Measurements from ENCODE around the gene OSGIN1. TPM values are rescaled to one million over a fixed set of nuclear protein-coding genes. Genes with fewer than 3 reads are reported as not detected.

OSGIN1 gene
- total RNA-seq, 2 experiments from 2014 or later, result 0.48 to 0.88 TPM

GRCh38 chr16:83983491-83983890, 30.5 kb downstream of the OSGIN1 start:
- Mint-ChIP-seq H3K4me3 (no peak overlapping the region), H3K36me3 (ENCODE audit: low read depth) (no peaks in the 10 kb centered on the region), H3K27ac (no peak overlapping the region), H3K9me3 (peaks cover 6% of the 10 kb centered on the region), H3K4me1 (no peaks in the 10 kb centered on the region), H3K27me3 (peaks cover 3% of the 10 kb centered on the region)
- CTCF ChIA-PET, result interaction anchor here (0.7 kb wide), 1 partner anchor 104 kb away, joined by 3 read pairs; no protein-coding TSS in a partner anchor
- POLR2A ChIA-PET, result no interaction called here
- DNase-seq, result no peak

- Mint-ChIP-seq H3K36me3 (ENCODE audit: low read depth) (no peaks in the 10 kb centered on the region), H3K27me3 (peaks cover 13% of the 10 kb centered on the region), H3K9me3 (no peaks in the 10 kb centered on the region), H3K4me3 (no peak overlapping the region), H3K4me1 (no peaks in the 10 kb centered on the region), H3K27ac (no peak overlapping the region)
- DNase-seq, result no peak
- CTCF ChIA-PET, result interaction anchor here (1.0 kb wide), 1 partner anchor 198 kb away, joined by 3 read pairs; the partner anchor contains the start of gene TAF1C
- POLR2A ChIA-PET, result no interaction called here
Measured at GRCh38 chr16:83989300-83989699, 36.3 kb downstream of the OSGIN1 start.

GRCh38 chr16:83990492-83990891, 37.5 kb downstream of the OSGIN1 start:
- Mint-ChIP-seq H3K36me3 (ENCODE audit: low read depth) (no peaks in the 10 kb centered on the region), H3K27me3 (peaks cover 20% of the 10 kb centered on the region), H3K27ac (no peak overlapping the region), H3K9me3 (no peaks in the 10 kb centered on the region), H3K4me3 (no peak overlapping the region), H3K4me1 (no peaks in the 10 kb centered on the region)
- no peak for DNase-seq
- ChIA-PET POLR2A (no interaction called here), CTCF (no interaction called here)

GRCh38 chr16:83992624-83993023, 39.6 kb downstream of the OSGIN1 start:
- Mint-ChIP-seq H3K27me3 (peaks cover 24% of the 10 kb centered on the region), H3K9me3 (no peaks in the 10 kb centered on the region), H3K4me3 (no peak overlapping the region), H3K27ac (no peak overlapping the region), H3K36me3 (ENCODE audit: low read depth) (no peaks in the 10 kb centered on the region), H3K4me1 (no peaks in the 10 kb centered on the region)
- DNase-seq, result no peak
- ChIA-PET CTCF (no interaction called here), POLR2A (no interaction called here)

GRCh38 chr16:83994087-83994486, 41.0 kb downstream of the OSGIN1 start:
- H3K4me1 Mint-ChIP-seq, result no peaks in the 10 kb centered on the region
- no peaks in the 10 kb centered on the region for H3K36me3 Mint-ChIP-seq (ENCODE audit: low read depth)
- H3K27ac Mint-ChIP-seq, result no peak overlapping the region
- ChIA-PET POLR2A (no interaction called here), CTCF (no interaction called here)
- H3K27me3 Mint-ChIP-seq, result peaks cover 23% of the 10 kb centered on the region
- no peak for DNase-seq
- H3K4me3 Mint-ChIP-seq, result no peak overlapping the region
- H3K9me3 Mint-ChIP-seq, result no peaks in the 10 kb centered on the region

- Mint-ChIP-seq H3K4me1 (no peaks in the 10 kb centered on the region), H3K36me3 (ENCODE audit: low read depth) (no peaks in the 10 kb centered on the region), H3K9me3 (no peaks in the 10 kb centered on the region), H3K4me3 (no peak overlapping the region), H3K27ac (no peak overlapping the region), H3K27me3 (peaks cover 18% of the 10 kb centered on the region)
- ChIA-PET CTCF (no interaction called here), POLR2A (no interaction called here)
- no peak for DNase-seq
Measured at GRCh38 chr16:83994703-83995102, 41.7 kb downstream of the OSGIN1 start.

- DNase-seq, result no peak
- H3K4me1 Mint-ChIP-seq, result no peaks in the 10 kb centered on the region
- POLR2A ChIA-PET, result no interaction called here
- H3K36me3 Mint-ChIP-seq (ENCODE audit: low read depth), result no peaks in the 10 kb centered on the region
- H3K4me3 Mint-ChIP-seq, result no peak overlapping the region
- CTCF ChIA-PET, result interaction anchor here (0.5 to 1.1 kb wide), 2 partner anchors 13 to 70 kb away, joined by 3 read pairs; no protein-coding TSS in a partner anchor
- peaks cover 14% of the 10 kb centered on the region for H3K27me3 Mint-ChIP-seq
- H3K27ac Mint-ChIP-seq, result no peak overlapping the region
- H3K9me3 Mint-ChIP-seq, result no peaks in the 10 kb centered on the region
Measured at GRCh38 chr16:83995754-83996153, 42.7 kb downstream of the OSGIN1 start.

- peaks cover 14% of the 10 kb centered on the region for H3K27me3 Mint-ChIP-seq
- CTCF ChIA-PET, result interaction anchor here (1.1 kb wide), 1 partner anchor 69 kb away, joined by 3 read pairs; no protein-coding TSS in a partner anchor
- no peak for DNase-seq
- no peaks in the 10 kb centered on the region for H3K9me3 Mint-ChIP-seq
- no peak overlapping the region for H3K4me3 Mint-ChIP-seq
- POLR2A ChIA-PET, result no interaction called here
- H3K4me1 Mint-ChIP-seq, result no peaks in the 10 kb centered on the region
- no peaks in the 10 kb centered on the region for H3K36me3 Mint-ChIP-seq (ENCODE audit: low read depth)
- no peak overlapping the region for H3K27ac Mint-ChIP-seq
Measured at GRCh38 chr16:83996481-83997252, 43.6 kb downstream of the OSGIN1 start.

GRCh38 chr16:83998091-83998490, 45.1 kb downstream of the OSGIN1 start:
- H3K4me1 Mint-ChIP-seq, result no peaks in the 10 kb centered on the region
- no peaks in the 10 kb centered on the region for H3K36me3 Mint-ChIP-seq (ENCODE audit: low read depth)
- peaks cover 12% of the 10 kb centered on the region for H3K27me3 Mint-ChIP-seq
- no peaks in the 10 kb centered on the region for H3K9me3 Mint-ChIP-seq
- CTCF ChIA-PET, result no interaction called here
- no peak overlapping the region for H3K27ac Mint-ChIP-seq
- POLR2A ChIA-PET, result no interaction called here
- H3K4me3 Mint-ChIP-seq, result no peak overlapping the region
- DNase-seq, result no peak

- ChIA-PET POLR2A (no interaction called here), CTCF (no interaction called here)
- no peak overlapping the region for H3K4me3 Mint-ChIP-seq
- H3K27me3 Mint-ChIP-seq, result peaks cover 2% of the 10 kb centered on the region
- DNase-seq, result no peak
- H3K4me1 Mint-ChIP-seq, result no peaks in the 10 kb centered on the region
- no peaks in the 10 kb centered on the region for H3K9me3 Mint-ChIP-seq
- H3K27ac Mint-ChIP-seq, result no peak overlapping the region
- no peaks in the 10 kb centered on the region for H3K36me3 Mint-ChIP-seq (ENCODE audit: low read depth)
Measured at GRCh38 chr16:84000989-84001642, 48.1 kb downstream of the OSGIN1 start.

- no peak for DNase-seq
- no peaks in the 10 kb centered on the region for H3K4me1 Mint-ChIP-seq
- POLR2A ChIA-PET, result no interaction called here
- H3K9me3 Mint-ChIP-seq, result no peaks in the 10 kb centered on the region
- CTCF ChIA-PET, result no interaction called here
- H3K36me3 Mint-ChIP-seq (ENCODE audit: low read depth), result no peaks in the 10 kb centered on the region
- no peaks in the 10 kb centered on the region for H3K27me3 Mint-ChIP-seq
- no peak overlapping the region for H3K27ac Mint-ChIP-seq
- H3K4me3 Mint-ChIP-seq, result no peak overlapping the region
Measured at GRCh38 chr16:84001726-84002125, 48.7 kb downstream of the OSGIN1 start.

- Mint-ChIP-seq H3K36me3 (ENCODE audit: low read depth) (no peaks in the 10 kb centered on the region), H3K4me1 (no peaks in the 10 kb centered on the region), H3K9me3 (no peaks in the 10 kb centered on the region), H3K27ac (no peak overlapping the region), H3K4me3 (no peak overlapping the region), H3K27me3 (peaks cover 4% of the 10 kb centered on the region)
- CTCF ChIA-PET, result no interaction called here
- DNase-seq, result no peak
- POLR2A ChIA-PET, result no interaction called here
Measured at GRCh38 chr16:84003038-84003437, 50.0 kb downstream of the OSGIN1 start.

GRCh38 chr16:84004442-84004841, 51.4 kb downstream of the OSGIN1 start:
- Mint-ChIP-seq H3K4me1 (no peaks in the 10 kb centered on the region), H3K36me3 (ENCODE audit: low read depth) (no peaks in the 10 kb centered on the region), H3K27me3 (peaks cover 4% of the 10 kb centered on the region), H3K27ac (no peak overlapping the region), H3K4me3 (no peak overlapping the region), H3K9me3 (no peaks in the 10 kb centered on the region)
- POLR2A ChIA-PET, result no interaction called here
- CTCF ChIA-PET, result no interaction called here
- DNase-seq, result no peak

GRCh38 chr16:84005391-84005790, 52.4 kb downstream of the OSGIN1 start:
- Mint-ChIP-seq H3K27ac (no peak overlapping the region), H3K36me3 (ENCODE audit: low read depth) (no peaks in the 10 kb centered on the region), H3K4me3 (no peak overlapping the region), H3K4me1 (no peaks in the 10 kb centered on the region), H3K9me3 (no peaks in the 10 kb centered on the region), H3K27me3 (peaks cover 4% of the 10 kb centered on the region)
- CTCF ChIA-PET, result no interaction called here
- POLR2A ChIA-PET, result no interaction called here
- DNase-seq, result no peak

All from activated CD4-positive, alpha-beta memory T cell treated with anti-CD3 and anti-CD28 coated beads, Interleukin-2, amount 10 ng/mL, durations not matched to agents 7 days and 5 days (primary cell).